Measurements from ENCODE around the gene AP5M1.
"Not testable (repeated sequence)": the region's sequence is repeated elsewhere in the genome, so short reads cannot be mapped to it uniquely, and the experiment has no call there.

AP5M1 gene

DNA sequence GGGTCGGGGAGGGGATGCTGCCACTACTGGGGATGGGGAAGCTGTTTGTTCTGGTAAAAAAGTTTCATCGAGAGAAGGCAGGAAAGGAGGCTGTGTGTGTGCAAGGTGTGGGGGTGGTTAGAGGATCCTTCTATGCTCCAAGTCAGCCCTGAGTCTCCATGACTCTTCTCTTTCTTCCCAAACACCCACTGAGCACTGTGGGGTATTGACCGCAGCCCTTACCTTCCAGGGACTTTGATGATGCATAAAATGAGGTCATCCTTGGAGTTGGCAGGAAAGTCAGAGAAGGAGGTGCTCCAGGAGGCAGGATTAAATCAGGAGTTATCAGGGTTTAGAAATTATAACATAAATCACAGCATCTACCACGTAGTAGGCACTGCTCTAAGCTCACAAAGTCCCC, 63.7 kb downstream of the AP5M1 start:
- not testable (repeated sequence) for H3K9ac ChIP-seq (ENCODE audit: low read depth, low read length); H3K4me3 ChIP-seq (ENCODE audit: low read depth, low read length); H3K4me1 ChIP-seq (ENCODE audit: control insufficient read depth, insufficient read depth, low read length); H3K36me3 ChIP-seq (ENCODE audit: control insufficient read depth, insufficient read depth, low read length); H3K9me3 ChIP-seq (ENCODE audit: control insufficient read depth, insufficient read depth, low read length); H3K27me3 ChIP-seq (ENCODE audit: control insufficient read depth, insufficient read depth, low read length)

DNA sequence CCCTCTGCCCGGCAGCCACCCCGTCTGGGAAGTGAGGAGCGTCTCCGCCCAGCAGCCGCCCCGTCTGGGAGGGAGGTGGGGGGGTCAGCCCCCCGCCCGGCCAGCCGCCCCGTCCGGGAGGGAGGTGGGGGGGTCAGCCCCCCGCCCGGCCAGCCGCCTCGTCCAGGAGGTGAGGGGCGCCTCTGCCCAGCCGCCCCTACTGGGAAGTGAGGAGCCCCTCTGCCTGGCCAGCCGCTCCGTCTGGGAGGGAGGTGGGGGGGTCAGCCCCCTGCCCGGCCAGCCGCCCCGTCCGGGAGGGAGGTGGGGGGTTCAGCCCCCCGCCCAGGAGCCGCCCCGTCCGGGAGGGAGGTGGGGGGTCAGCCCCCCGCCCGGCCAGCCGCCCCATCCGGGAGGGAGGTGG, 65.0 kb downstream of the AP5M1 start:
- H3K4me1 ChIP-seq (ENCODE audit: control insufficient read depth, insufficient read depth, low read length); H3K36me3 ChIP-seq (ENCODE audit: control insufficient read depth, insufficient read depth, low read length); H3K9me3 ChIP-seq (ENCODE audit: control insufficient read depth, insufficient read depth, low read length): not testable (repeated sequence)

DNA sequence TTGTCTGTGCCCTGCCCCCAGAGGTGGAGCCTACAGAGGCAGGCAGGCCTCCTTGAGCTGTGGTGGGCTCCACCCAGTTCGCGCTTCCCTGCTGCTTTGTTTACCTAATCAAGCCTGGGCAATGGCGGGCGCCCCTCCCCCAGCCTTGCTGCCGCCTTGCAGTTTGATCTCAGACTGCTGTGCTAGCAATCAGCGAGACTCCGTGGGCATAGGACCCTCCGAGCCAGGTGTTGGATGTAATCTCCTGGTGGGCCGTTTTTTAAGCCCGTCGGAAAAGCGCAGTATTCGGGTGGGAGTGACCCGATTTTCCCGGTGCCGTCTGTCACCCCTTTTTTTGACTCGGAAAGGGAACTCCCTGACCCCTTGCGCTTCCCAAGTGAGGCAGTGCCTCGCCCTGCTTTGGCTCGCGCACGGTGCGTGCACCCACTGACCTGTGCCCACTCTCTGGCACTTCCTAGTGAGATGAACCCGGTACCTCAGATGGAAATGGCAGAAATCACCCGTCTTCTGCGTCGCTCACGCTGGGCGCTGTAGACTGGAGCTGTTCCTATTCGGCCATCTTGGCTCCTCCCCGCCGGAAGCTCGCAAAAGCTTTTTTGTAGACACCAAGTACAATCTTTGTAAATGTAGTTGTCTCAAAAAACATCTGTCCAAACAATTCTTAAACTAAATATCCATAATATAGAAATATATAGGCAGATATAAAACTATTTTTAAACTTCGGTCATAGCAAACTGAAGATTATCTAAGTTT, 75.0 kb downstream of the AP5M1 start:
- H3K4me3 ChIP-seq (ENCODE audit: low read depth, low read length), result peak overlapping the region; percentile 46
- H3K27me3 ChIP-seq (ENCODE audit: control insufficient read depth, insufficient read depth, low read length); H3K9me3 ChIP-seq (ENCODE audit: control insufficient read depth, insufficient read depth, low read length); H3K36me3 ChIP-seq (ENCODE audit: control insufficient read depth, insufficient read depth, low read length); H3K4me1 ChIP-seq (ENCODE audit: control insufficient read depth, insufficient read depth, low read length); H3K9ac ChIP-seq (ENCODE audit: low read depth, low read length): not testable (repeated sequence)

More for the DNA sequence above, 65.0 kb downstream of the AP5M1 start:
- not testable (repeated sequence) for H3K9ac ChIP-seq (ENCODE audit: low read depth, low read length); H3K4me3 ChIP-seq (ENCODE audit: low read depth, low read length); H3K27me3 ChIP-seq (ENCODE audit: control insufficient read depth, insufficient read depth, low read length)

DNA sequence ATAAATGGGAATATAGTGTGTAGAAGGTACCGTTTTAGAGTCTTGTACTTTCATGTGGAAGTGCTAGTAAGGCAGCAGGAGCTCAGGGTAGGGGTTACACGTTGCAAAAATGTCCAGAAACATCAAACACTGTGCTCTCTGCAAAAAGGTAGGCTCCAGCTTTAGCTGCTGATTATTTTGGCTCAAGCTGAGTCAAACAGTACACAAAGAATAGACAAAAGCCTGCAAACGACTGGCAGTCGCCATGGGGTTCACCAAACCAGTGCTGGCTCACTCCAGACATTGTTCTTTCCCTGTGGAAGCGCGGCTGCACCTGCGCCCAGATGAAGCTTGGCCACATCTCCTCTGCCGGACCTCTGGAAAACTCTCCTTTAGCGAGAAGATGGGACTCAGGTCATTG, 76.3 kb downstream of the AP5M1 start:
- H3K4me3 ChIP-seq (ENCODE audit: low read depth, low read length), result no peak overlapping the region

DNA sequence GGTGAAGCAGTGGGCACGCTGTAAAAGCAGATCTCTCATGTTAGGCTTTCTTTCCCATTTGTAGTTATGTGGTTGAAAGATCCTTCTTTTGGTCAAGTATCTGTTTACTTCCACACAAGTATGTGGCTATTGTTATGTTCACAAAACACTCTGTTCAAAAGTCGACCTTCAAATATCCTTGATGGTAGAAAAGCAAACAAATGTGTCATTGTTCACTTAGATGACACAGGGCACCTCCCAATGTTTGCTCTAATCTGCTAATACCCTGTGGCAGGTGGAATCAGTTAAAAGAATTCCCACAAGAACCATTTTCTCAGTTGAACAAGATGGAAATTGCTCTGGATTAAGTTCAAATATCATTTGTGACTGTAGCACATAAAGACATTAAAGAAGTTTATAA, 78.0 kb downstream of the AP5M1 start:
- H3K9me3 ChIP-seq (ENCODE audit: control insufficient read depth, insufficient read depth, low read length), result no peaks in the 10 kb centered on the region
- no peak overlapping the region for H3K9ac ChIP-seq (ENCODE audit: low read depth, low read length)
- no peaks in the 10 kb centered on the region for H3K27me3 ChIP-seq (ENCODE audit: control insufficient read depth, insufficient read depth, low read length)
- H3K36me3 ChIP-seq (ENCODE audit: control insufficient read depth, insufficient read depth, low read length), result no peaks in the 10 kb centered on the region
- no peak overlapping the region for H3K4me3 ChIP-seq (ENCODE audit: low read depth, low read length)
- H3K4me1 ChIP-seq (ENCODE audit: control insufficient read depth, insufficient read depth, low read length), result no peaks in the 10 kb centered on the region

More for the DNA sequence above, 76.3 kb downstream of the AP5M1 start:
- Histone ChIP-seq H3K36me3 (ENCODE audit: control insufficient read depth, insufficient read depth, low read length) (no peaks in the 10 kb centered on the region), H3K9ac (ENCODE audit: low read depth, low read length) (no peak overlapping the region), H3K9me3 (ENCODE audit: control insufficient read depth, insufficient read depth, low read length) (no peaks in the 10 kb centered on the region), H3K4me1 (ENCODE audit: control insufficient read depth, insufficient read depth, low read length) (no peaks in the 10 kb centered on the region), H3K27me3 (ENCODE audit: control insufficient read depth, insufficient read depth, low read length) (no peaks in the 10 kb centered on the region)

Measured in iPS-15b (cell line).